Mesenchymal stem cell (in vitro differentiated cells and primary cell): Measurements from ENCODE around the gene RAPGEF4.

Source experiments
- DNase-seq: peaks from one replicate; pipeline ENCODE4 v3.0.0-alpha.2; 2013
- H2AFZ ChIP-seq: one replicate; pipeline ENCODE4 v1.6.1; 2013; ENCODE audit warnings: low read depth, mild to moderate bottlenecking, control low read depth, inconsistent platforms, low read length, moderate library complexity
- H2AK5ac ChIP-seq: 2 replicates; pipeline ENCODE4 v1.6.1; 2013; ENCODE audit warnings: low read length, moderate library complexity, mild to moderate bottlenecking, inconsistent platforms; ENCODE audit not compliant: severe bottlenecking
- H2BK120ac ChIP-seq: one replicate; pipeline ENCODE4 v1.6.1; 2013; ENCODE audit warnings: low read depth, mild to moderate bottlenecking, inconsistent platforms, low read length, moderate library complexity
- H2BK12ac ChIP-seq, 2 experiments: one replicate each; pipeline ENCODE4 v1.6.1; 2013; ENCODE audit warnings: inconsistent platforms in 2 of 2, low read length in 2 of 2, mild to moderate bottlenecking in 2 of 2, moderate library complexity in 2 of 2, control low read depth in 1 of 2
- H2BK15ac ChIP-seq: one replicate; pipeline ENCODE4 v1.6.1; 2013; ENCODE audit warnings: mild to moderate bottlenecking, low read depth, inconsistent platforms; ENCODE audit not compliant: poor library complexity, severe bottlenecking
- H2BK5ac ChIP-seq: 2 replicates; pipeline ENCODE4 v1.6.1; 2013; ENCODE audit warnings: low read depth, mild to moderate bottlenecking, low read length, control low read depth, inconsistent platforms; ENCODE audit not compliant: poor library complexity, severe bottlenecking
- H3K14ac ChIP-seq, 2 experiments: one replicate each; pipeline ENCODE4 v1.6.1; 2013; ENCODE audit warnings: inconsistent platforms in 2 of 2, low read length in 2 of 2, control low read depth in 1 of 2, mild to moderate bottlenecking in 1 of 2, moderate library complexity in 1 of 2
- H3K18ac ChIP-seq, 2 experiments: one replicate each; pipeline ENCODE4 v1.6.1; 2013; ENCODE audit warnings: inconsistent platforms in 2 of 2, low read length in 2 of 2, control low read depth in 1 of 2, low read depth in 1 of 2, mild to moderate bottlenecking in 1 of 2
- H3K23ac ChIP-seq, 2 experiments: one replicate each; pipeline ENCODE4 v1.6.1; 2013; ENCODE audit warnings: inconsistent platforms in 2 of 2, low read length in 2 of 2, mild to moderate bottlenecking in 2 of 2, moderate library complexity in 2 of 2, control low read depth in 1 of 2
- H3K27ac ChIP-seq: 2 replicates; pipeline ENCODE4 v1.5.1; 2013; ENCODE audit warnings: mild to moderate bottlenecking, moderate library complexity, low read length, control low read depth, inconsistent platforms; ENCODE audit not compliant: poor library complexity, severe bottlenecking
- H3K27me3 ChIP-seq, 2 experiments: 2 replicates each; pipeline versions ENCODE4 v1.6.1 to v1.7.0; 2013; ENCODE audit warnings: low read length in 2 of 2, mild to moderate bottlenecking in 2 of 2, moderate library complexity in 2 of 2, control low read depth in 1 of 2, inconsistent platforms in 1 of 2; ENCODE audit not compliant: control insufficient read depth in 1 of 2, insufficient read depth in 1 of 2
- H3K36me3 ChIP-seq, 2 experiments: 2 replicates each; pipeline versions ENCODE4 v1.6.1 to v1.7.0; 2013; ENCODE audit warnings: low read length in 2 of 2, control low read depth in 1 of 2, inconsistent platforms in 1 of 2, low read depth in 1 of 2, mild to moderate bottlenecking in 1 of 2; ENCODE audit not compliant: insufficient read depth in 2 of 2, control insufficient read depth in 1 of 2
- H3K4ac ChIP-seq, 2 experiments: one replicate each; pipeline ENCODE4 v1.6.1; 2013; ENCODE audit warnings: inconsistent platforms in 2 of 2, low read length in 2 of 2, mild to moderate bottlenecking in 2 of 2, moderate library complexity in 2 of 2, control low read depth in 1 of 2, low read depth in 1 of 2
- H3K4me1 ChIP-seq: 2 replicates; pipeline ENCODE4 v1.6.1; 2013; ENCODE audit warnings: low read depth, low read length, control low read depth; ENCODE audit not compliant: control insufficient read depth, insufficient read depth
- H3K4me2 ChIP-seq: 2 replicates; pipeline ENCODE4 v1.6.1; 2013; ENCODE audit warnings: low read length, mild to moderate bottlenecking, inconsistent platforms; ENCODE audit not compliant: poor library complexity, severe bottlenecking
- H3K4me3 ChIP-seq, 2 experiments: 2 replicates each; pipeline versions ENCODE4 v1.5.1 to v1.7.0; 2013; ENCODE audit warnings: low read length in 2 of 2, mild to moderate bottlenecking in 2 of 2, control low read depth in 1 of 2, low read depth in 1 of 2; ENCODE audit not compliant: insufficient read depth in 1 of 2
- H3K79me1 ChIP-seq: replicated peaks from 2 replicates; pipeline ENCODE4 v1.6.1; 2013; ENCODE audit warnings: mild to moderate bottlenecking, control low read depth, low read length, inconsistent platforms; ENCODE audit not compliant: poor library complexity, severe bottlenecking
- H3K9ac ChIP-seq: 2 replicates; pipeline ENCODE4 v1.7.0; 2013; ENCODE audit warnings: mild to moderate bottlenecking, low read length, moderate library complexity
- H3K9me3 ChIP-seq: 2 replicates; pipeline ENCODE4 v1.7.0; 2013; ENCODE audit warnings: mild to moderate bottlenecking, low read length; ENCODE audit not compliant: control insufficient read depth
- H4K8ac ChIP-seq: one replicate; pipeline ENCODE4 v1.6.1; 2013; ENCODE audit warnings: inconsistent platforms, mild to moderate bottlenecking, low read length, moderate library complexity
- H4K91ac ChIP-seq: one replicate; pipeline ENCODE4 v1.6.1; 2013; ENCODE audit warnings: mild to moderate bottlenecking, low read length, inconsistent platforms
- WGBS: methylation state at CpG from one replicate; pipeline ENCODE4 v1.1.7; 2013; ENCODE audit warnings: mixed read lengths; 5-methylcytosine and 5-hydroxymethylcytosine counted together

The RAPGEF4 gene

DNA sequence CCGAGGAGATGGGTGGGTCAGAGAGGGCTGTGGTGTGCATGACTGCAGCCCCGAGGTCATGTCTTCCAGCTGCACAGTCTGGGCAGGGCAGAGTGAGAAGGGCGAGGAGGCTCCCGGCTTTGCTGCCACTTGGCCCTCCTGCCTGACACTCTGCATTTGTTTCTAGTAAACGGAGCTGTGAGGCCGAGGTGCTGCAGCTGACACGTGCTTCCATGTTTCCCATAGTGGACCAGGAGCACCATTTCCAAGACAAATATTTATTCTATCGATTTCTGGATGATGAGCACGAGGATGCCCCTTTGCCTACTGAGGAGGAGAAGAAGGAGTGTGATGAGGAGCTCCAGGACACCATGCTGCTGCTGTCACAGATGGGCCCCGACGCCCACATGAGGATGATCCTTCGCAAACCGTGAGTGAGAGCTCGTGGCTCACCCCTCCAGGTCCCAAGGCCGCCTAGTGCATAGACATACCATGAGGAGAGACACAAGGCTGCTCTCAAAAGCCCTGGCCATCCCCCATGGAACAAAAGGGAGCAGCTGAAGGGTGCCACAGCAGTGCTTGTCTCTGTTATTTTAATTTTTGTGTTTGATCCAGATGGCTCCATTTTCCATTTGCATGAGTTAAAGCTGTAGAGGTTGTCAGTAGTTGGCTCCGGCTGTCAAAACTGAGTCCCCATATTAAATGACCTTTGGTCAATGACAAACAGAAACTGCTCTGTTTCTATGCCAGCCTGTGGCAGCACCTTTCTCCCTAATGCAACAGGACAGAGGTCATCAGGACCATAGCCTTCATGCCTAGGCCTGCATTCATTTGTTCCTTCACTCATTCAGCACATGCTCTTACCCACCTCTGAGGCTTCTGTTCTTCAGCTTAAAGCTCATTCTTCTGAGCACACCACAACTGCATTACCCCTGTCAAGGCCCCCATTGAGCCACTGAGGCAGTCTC, 231.7 kb downstream of the RAPGEF4 start:
- H3K18ac ChIP-seq, result peak overlapping the region; percentile 10 to 68
- H3K23ac ChIP-seq, result no peak overlapping the region
- H3K14ac ChIP-seq, result peak overlapping the region in 1 of 2 experiments; percentile 7
- no peaks in the 10 kb centered on the region for H3K36me3 ChIP-seq
- no peak overlapping the region for H2BK15ac ChIP-seq
- peak overlapping the region in 1 of 2 experiments; percentile 1 for H2BK12ac ChIP-seq
- H3K9me3 ChIP-seq, result no peaks in the 10 kb centered on the region
- H3K4me3 ChIP-seq, result no peak overlapping the region
- no peak overlapping the region for H3K4me2 ChIP-seq
- H2BK5ac ChIP-seq, result no peak overlapping the region
- no peak overlapping the region for H4K91ac ChIP-seq
- 88% methylated on average over 16 of the region's 16 CpGs for WGBS
- H3K27me3 ChIP-seq, result no peaks in the 10 kb centered on the region
- no peak overlapping the region for H2AFZ ChIP-seq
- H2BK120ac ChIP-seq, result no peak overlapping the region
- H3K4me1 ChIP-seq, result peaks cover 10% of the 10 kb centered on the region
- peak overlapping the region; percentile 1 for H4K8ac ChIP-seq
- no peak for DNase-seq
- H3K4ac ChIP-seq, result peak overlapping the region in 1 of 2 experiments; percentile 63
- no peak overlapping the region for H3K27ac ChIP-seq
- no peak overlapping the region for H2AK5ac ChIP-seq
- no peak overlapping the region for H3K9ac ChIP-seq
- H3K79me1 ChIP-seq, result no peaks in the 10 kb centered on the region

GRCh38 chr2:172968061-172968469, 232.4 kb downstream of the RAPGEF4 start:
- no peak overlapping the region for H2BK5ac ChIP-seq
- H3K4me1 ChIP-seq, result peaks cover 10% of the 10 kb centered on the region
- H2AK5ac ChIP-seq, result no peak overlapping the region
- H3K14ac ChIP-seq, result no peak overlapping the region
- H2AFZ ChIP-seq, result no peak overlapping the region
- no peak overlapping the region for H3K27ac ChIP-seq
- no peaks in the 10 kb centered on the region for H3K27me3 ChIP-seq
- no peak overlapping the region for H3K4me2 ChIP-seq
- no peak overlapping the region for H2BK12ac ChIP-seq
- peak overlapping the region in 1 of 2 experiments; percentile 10 for H3K18ac ChIP-seq
- no peak overlapping the region for H3K4ac ChIP-seq
- no peak overlapping the region for H2BK15ac ChIP-seq
- 37% methylated on average over 6 of the region's 7 CpGs for WGBS
- no peaks in the 10 kb centered on the region for H3K9me3 ChIP-seq
- no peak overlapping the region for H2BK120ac ChIP-seq
- H3K4me3 ChIP-seq, result no peak overlapping the region
- no peaks in the 10 kb centered on the region for H3K36me3 ChIP-seq
- H3K23ac ChIP-seq, result no peak overlapping the region
- no peaks in the 10 kb centered on the region for H3K79me1 ChIP-seq
- H4K8ac ChIP-seq, result no peak overlapping the region
- H3K9ac ChIP-seq, result no peak overlapping the region
- H4K91ac ChIP-seq, result no peak overlapping the region
- peak; percentile 87 for DNase-seq

- no peak overlapping the region for H2AK5ac ChIP-seq
- H4K8ac ChIP-seq, result no peak overlapping the region
- no peaks in the 10 kb centered on the region for H3K36me3 ChIP-seq
- no CpG with 5 or more reads among the region's 1 CpG for WGBS
- no peaks in the 10 kb centered on the region for H3K27me3 ChIP-seq
- H2BK120ac ChIP-seq, result no peak overlapping the region
- H3K4me2 ChIP-seq, result no peak overlapping the region
- DNase-seq, result no peak
- no peak overlapping the region for H2BK5ac ChIP-seq
- no peaks in the 10 kb centered on the region for H3K9me3 ChIP-seq
- H3K4me1 ChIP-seq, result peaks cover 10% of the 10 kb centered on the region
- no peak overlapping the region for H4K91ac ChIP-seq
- H2AFZ ChIP-seq, result no peak overlapping the region
- H3K79me1 ChIP-seq, result no peaks in the 10 kb centered on the region
- H3K4me3 ChIP-seq, result no peak overlapping the region
- H2BK15ac ChIP-seq, result no peak overlapping the region
- no peak overlapping the region for H3K27ac ChIP-seq
- no peak overlapping the region for H3K14ac ChIP-seq
- no peak overlapping the region for H3K9ac ChIP-seq
- H3K4ac ChIP-seq, result no peak overlapping the region
- H2BK12ac ChIP-seq, result peak overlapping the region in 1 of 2 experiments; percentile 49
- H3K18ac ChIP-seq, result no peak overlapping the region
- H3K23ac ChIP-seq, result no peak overlapping the region
Measured at GRCh38 chr2:172969166-172969565, 233.5 kb downstream of the RAPGEF4 start.

GRCh38 chr2:172969609-172970008, 234.0 kb downstream of the RAPGEF4 start:
- Histone ChIP-seq H2AFZ (no peak overlapping the region), H2BK15ac (no peak overlapping the region), H3K4me2 (no peak overlapping the region), H3K27me3 (no peaks in the 10 kb centered on the region), H3K23ac (no peak overlapping the region), H2BK5ac (no peak overlapping the region), H3K4me1 (peaks cover 10% of the 10 kb centered on the region), H3K79me1 (no peaks in the 10 kb centered on the region), H3K36me3 (no peaks in the 10 kb centered on the region), H2BK12ac (no peak overlapping the region), H4K8ac (no peak overlapping the region), H3K14ac (no peak overlapping the region), H3K4me3 (no peak overlapping the region), H4K91ac (no peak overlapping the region), H3K9ac (no peak overlapping the region), H2BK120ac (no peak overlapping the region), H3K4ac (no peak overlapping the region), H2AK5ac (no peak overlapping the region), H3K27ac (no peak overlapping the region), H3K9me3 (no peaks in the 10 kb centered on the region), H3K18ac (no peak overlapping the region)
- 86% methylated on average over 3 of the region's 3 CpGs for WGBS
- no peak for DNase-seq
